Hypothalamus (tissue), 51 donors: ENCODE measurements around the gene APCDD1L.
"Not testable (repeated sequence)": the region's sequence is repeated elsewhere in the genome, so short reads cannot be mapped to it uniquely, and the experiment has no call there.

Source experiments
- DNase-seq, 51 donors: peaks; one replicate each; lab custom pipeline; 2025; lab: John Stamatoyannopoulos, UW

APCDD1L gene

GRCh38 chr20:58518387-58518786 is 3.2 kb upstream of the APCDD1L start:
- no peak for DNase-seq

GRCh38 chr20:58514321-58515232 is 622 bp downstream of the APCDD1L start:
- no peak for DNase-seq

DNA sequence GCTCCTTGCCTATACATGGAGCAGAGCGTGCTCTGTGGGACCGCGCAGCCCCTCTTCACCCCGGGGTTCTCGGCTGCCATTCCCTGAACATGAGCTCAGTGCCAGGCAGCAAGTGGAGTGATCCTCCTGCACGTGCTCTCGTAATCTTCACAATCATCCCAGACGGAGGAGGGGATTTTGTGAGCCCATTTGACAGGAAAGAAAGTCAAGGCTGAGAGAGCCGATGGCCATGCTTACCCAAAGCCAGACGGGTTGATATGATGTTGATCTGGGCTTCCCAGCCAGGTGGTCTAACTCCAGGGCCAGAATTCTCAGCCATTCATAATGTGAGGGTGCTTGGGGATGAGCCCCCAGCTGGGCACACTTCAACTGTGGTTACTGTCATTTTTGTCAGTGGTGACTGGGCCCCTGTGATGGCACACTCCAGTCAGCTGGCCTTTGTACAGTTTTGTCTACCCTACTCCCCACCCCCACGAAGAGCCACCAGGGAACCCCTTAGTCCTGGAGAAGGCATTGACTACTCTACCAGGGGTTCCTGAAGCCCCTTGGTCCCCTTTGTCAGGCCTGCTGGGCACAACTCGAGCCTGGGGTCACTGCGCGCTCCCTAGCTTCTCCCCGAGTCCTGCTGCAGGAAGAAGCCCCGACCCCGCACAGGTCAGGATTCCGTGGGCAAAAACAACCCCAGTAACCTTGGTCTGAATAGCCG is 1.5 kb downstream of the APCDD1L start:
- DNase-seq, result no peak

DNA sequence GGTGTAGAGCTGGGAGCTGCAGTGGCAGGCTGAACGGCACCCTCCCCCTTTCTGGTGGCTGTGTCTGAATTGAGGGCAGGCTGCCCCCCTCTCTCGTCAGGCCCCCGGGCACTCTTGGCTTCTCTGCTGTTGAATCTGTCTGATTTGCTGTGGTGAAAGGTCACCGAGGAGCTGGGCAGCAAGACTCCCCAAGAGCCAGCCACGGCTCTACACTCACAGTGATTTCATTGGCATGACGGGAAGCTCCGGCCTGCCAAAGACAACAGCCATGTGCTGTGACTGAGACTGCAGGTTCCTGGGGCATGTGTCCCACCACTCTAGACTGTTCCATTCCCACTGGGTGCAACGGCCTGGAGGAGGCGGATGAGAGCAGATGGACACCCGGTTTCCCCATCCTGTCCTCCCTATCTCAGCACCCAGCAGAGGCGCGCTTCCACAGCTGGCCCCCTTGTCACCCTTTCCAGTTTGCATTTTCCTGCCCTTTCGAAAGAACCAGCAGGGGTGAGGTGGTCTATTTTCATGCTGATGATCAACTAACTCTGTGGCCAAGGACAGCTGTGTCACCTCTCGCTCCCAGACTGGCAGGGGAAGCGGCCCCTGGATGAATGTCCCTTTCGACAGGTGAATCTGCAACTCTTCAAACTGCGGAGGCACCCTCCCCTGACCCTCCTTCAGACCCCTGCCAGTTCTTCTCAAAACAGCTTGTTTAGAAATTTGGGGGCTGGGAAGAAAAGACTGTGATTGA is 2.2 kb downstream of the APCDD1L start:
- no peak for DNase-seq

DNA sequence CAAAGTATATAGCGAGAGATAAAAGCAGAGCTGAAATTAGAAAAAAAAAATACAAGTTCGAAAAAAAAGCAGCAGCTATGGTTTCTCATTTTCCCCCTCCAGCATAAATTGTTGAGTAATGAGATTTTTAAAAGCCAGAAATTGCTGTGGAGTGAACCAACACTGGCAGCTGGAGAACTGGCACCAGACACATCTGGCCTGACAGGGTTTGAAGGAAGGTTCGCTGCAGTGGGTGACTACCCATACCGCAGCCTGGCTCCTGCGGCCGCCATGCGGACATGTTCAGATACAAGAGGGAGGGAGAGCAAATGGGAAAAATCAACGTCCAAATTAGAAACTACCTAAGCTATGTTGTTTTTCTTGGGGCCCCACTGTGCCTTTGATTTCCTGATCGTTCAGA is 3.3 kb downstream of the APCDD1L start:
- no peak for DNase-seq

DNA sequence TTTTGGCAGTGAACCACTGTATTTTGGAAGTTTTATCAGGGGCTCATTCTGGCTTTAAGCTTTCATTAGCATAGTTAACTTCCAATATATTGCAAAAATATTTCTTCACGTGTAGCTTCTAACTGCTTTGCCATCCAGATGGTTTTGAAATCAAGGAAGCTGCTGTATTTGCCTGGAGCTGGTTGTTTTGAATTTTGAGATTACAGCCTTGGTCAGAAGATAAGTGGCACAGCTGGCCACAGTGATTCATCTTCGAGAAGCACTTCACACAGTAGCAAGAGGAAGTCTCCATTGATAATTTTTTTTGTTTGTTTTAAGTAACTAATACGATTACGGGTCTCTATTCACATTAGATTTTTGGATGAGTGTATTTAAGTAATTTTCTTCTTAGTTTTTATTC is 3.8 kb downstream of the APCDD1L start:
- DNase-seq, result no peak

DNA sequence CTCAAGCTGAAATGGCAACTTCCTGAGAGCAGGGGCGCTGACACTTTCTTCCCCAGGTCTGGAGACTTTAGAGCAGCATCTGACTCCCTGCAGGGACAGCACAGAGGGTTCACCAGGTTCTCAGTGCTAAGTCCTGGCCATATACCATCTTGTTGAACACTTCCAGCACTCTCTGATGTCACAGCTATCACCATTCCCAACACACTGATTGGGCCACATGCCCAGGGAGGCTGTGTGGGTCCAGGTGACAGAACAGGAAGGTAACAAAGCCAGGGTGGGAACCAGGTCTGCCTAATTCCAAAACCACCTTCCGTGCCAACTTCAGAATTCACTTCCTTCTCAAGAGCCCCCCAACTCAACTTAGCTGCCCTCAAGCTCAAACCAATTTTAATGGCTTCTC is 4.3 kb downstream of the APCDD1L start:
- no peak for DNase-seq

DNA sequence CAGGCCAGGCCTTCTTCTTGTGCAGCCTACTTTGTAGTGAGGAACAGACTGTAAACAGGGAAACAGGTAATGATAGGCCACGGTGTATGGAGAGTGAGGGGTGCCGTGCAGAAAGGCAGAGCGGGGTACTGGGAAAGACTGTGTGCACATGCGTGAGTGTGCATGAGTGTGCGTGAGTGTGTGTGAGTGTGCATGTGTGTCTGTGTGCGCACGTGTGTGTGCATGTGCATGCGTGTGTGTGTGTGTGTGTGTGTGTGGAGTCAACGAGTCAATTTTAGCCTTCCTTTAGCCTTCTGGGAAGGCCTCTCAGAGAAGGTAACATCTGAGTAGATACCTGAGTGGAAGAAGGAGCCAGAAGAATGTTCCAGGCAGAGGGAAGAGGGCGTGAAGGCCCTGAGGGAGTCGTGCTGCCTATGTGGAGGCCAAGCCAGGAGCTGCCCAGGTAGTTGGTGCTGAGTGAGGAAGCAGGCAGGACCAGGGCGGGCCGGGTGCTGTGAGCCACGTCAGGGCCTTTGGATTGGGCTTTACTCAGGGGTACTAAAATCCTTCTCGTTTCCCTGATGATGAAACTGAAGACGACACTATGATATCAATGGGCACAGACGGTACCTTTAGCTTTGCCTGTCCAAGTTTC is 6.3 kb downstream of the APCDD1L start:
- no peak for DNase-seq

DNA sequence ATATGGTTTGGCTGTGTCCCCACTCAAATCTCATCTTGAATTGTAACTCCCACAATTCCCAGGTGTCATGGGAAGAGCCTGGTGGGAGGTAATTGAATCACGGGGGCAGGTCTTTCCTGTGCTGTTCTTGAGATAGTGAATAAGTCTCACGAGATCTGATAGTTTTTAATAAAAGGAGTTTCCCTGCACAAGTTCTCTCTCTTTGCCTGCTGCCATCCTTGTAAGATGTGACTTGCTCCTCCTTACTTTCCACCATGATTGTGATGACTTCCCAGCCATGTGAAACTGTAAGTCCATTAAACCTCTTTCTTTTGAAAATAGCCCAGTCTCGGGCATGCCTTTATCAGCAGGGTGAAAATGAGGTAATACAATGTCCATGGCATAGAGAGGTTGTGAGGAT is 8.2 kb downstream of the APCDD1L start:
- DNase-seq, result not testable (repeated sequence)

- DNase-seq, result no peak
These were observed 10.6 kb downstream of the APCDD1L start for GRCh38 chr20:58504566-58504965.

- no peak for DNase-seq
These were observed 11.5 kb downstream of the APCDD1L start for GRCh38 chr20:58503668-58504067.

DNA sequence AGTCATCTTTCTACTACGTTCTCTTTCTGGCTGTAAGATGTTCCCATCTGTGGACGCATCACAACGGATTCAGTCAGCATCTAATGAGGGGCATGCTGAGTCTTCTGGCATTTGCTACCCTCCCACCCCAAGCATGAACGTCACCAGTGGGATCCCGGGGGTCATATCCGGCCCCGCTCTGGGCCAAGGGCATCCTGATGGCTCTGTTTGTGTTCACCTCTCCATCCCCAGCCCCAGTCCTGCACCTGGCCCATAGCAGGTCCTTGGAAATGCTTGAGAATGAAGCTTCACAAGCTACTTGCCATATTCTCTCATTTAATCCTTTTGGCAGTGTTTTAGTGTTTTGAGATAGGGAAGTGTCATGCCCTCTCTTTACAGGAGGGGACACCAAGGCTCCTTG is 14.9 kb downstream of the APCDD1L start:
- no peak for DNase-seq

DNA sequence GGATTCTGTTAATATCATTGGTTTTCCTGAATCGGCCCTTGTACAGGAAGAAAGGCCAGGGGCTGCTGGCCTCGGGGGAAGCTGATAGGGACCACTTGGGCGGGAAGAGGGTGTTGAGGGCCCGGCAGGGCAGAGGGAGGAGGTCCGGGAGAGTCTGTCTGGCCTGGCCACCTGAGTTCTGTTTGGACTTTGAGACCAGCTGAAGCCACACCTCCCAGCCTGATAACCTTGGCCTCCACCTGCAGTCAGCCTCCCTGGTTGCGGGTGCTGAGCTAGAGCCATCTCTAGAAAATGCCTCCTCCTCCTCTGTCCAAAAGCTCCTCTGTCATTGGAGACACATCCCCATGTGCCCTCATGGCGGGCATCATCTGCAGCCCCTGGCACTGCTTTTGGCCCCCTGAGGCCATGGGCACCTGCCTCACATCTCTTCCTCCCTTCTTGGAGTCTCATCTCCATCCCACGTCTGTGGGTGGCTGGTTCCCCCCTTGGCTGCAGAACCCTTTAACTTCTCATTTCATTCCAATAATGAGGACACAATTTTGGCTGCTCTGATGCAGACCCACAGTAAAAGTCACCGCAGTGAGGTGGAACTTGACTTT is 16.6 kb downstream of the APCDD1L start:
- no peak for DNase-seq

- no peak for DNase-seq
These were observed 17.3 kb downstream of the APCDD1L start for GRCh38 chr20:58497724-58498469.

DNA sequence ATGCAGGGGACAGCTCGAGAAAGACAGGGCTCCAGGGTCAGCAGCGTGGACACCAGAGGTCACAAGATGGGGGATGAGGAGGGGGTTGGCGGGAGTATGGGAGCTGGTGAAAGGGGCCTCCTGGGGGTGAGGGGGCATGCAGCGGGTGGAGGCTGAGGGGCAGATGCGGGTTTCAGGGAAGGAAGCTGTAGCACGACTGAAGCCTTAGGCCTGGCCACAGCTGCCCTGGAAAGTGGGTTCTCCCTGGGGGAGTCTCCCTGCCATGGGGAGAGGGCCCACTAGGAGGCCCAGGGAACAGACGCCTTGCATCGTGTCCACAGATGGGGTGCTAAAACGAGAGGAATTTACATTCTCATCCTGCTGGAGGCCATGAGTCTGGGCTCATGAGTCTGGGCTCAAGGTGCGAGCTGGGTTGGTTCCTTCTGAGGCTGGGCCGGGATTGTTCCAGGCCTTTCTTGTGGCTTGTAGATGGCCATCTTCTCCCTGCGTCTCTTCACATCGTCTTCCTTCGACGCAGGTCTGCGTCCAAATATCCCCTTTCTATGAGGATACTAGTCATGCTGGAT is 18.0 kb downstream of the APCDD1L start:
- DNase-seq, result no peak

DNA sequence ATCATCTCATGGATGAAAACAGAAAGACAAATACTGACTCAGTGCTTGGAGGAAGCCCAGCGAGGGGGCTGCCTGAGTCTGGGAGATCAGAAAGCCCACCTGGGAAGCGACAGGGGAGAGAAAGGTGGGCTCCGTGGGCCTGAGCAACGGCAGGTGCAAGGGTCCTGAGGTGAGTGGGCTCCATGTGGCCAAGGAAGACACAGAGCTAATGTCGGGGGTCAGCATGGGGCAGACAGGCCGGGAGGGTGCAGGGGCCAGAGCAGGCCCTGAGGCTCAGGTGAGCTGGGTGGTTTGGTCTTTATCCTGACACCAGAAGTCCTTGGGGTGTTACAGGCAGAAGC is 18.8 kb downstream of the APCDD1L start:
- no peak for DNase-seq

GRCh38 chr20:58495623-58496428 is 19.4 kb downstream of the APCDD1L start:
- no peak for DNase-seq

GRCh38 chr20:58494923-58495622 is 20.1 kb downstream of the APCDD1L start:
- no peak for DNase-seq
